Renal cortical epithelial cell (primary cell): Measurements from ENCODE around the gene PCNX4. TPM values are rescaled to one million over a fixed set of nuclear protein-coding genes. Genes with fewer than 3 reads are reported as not detected.

Source experiments
- DNase-seq: peaks from one replicate; pipeline ENCODE4 v3.0.0-alpha.2; 2011; ENCODE audit warnings: low read depth
- total RNA-seq: library from RNA; depleted of rRNA; stranded (reverse); fragments of >200 nt; gene quantifications from 2 replicates; pipeline ENCODE4 v1.2.3, GENCODE V29; 2014

Gene PCNX4
- total RNA-seq, 1 donor from 2014 or later, result 169 TPM

DNA sequence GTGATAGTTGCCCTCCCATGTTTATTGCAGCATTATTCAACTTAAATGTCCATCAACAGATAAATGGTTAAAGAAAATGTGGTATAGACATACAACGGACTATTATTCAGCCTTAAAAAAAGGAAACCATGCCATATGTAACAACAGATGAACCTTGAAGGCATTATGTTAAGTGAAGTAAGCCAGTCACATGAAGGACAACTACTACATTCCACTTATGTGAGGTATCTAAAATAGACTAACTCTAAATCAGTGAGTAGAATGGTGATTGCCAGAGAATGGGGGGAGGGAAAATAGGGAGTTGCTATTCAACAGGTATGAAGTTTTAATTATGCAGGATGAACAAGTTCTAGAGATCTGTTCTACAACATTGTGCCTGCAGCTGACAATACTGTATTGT is 10.1 kb downstream of the PCNX4 start:
- DNase-seq, result peak; percentile 40

DNA sequence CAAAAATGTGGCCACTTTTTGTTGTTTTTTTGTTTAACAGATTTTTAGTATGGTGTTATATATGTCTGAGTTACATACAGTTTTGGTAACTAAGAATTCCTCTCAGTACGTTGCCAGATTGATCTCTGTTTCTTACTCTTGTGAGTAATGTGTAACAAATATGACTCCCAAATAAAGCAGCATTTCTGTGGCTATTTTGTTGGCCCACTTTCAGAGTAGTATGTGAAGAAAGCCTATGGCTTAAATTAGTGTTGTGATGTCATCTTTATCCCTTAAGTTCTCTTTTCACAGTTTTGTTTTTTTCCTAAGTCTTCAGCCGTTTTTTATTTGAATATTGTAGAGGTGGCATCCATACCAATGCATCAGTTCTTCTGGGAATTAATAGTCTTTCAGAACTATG is 10.7 kb downstream of the PCNX4 start:
- no peak for DNase-seq

DNA sequence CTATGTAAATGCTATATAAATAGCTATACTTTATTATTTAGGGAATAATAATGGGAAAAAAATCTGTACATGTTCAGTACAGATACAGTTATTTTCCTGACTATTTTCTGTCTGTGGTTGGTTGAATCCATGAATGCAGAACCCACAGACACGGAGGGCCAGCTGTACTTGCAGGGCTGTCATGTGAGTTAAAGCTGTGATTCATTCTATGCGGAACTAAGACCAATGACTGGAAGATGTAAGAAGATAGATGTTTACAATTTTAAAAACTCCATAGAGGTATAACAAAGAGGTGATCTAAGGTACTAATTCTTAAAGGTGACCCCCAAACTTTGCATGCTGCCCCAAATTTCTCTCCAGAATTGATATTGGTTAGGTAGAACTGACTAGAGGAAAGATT is 14.6 kb downstream of the PCNX4 start:
- peak; percentile 79 for DNase-seq

DNA sequence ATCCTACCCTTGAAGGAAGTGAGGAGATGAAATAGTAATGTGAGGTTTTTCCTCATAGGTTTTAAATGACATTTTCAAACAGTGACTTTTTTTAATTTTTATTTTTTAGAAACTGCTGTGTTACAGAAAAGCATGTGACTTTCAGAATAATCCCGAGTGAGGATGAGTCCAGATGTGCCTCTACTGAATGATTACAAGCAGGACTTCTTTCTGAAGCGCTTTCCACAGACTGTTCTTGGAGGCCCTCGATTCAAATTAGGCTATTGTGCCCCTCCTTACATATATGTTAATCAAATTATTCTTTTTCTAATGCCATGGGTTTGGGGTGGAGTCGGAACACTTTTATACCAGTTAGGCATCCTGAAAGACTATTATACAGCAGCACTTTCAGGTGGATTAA is 15.8 kb downstream of the PCNX4 start:
- DNase-seq, result no peak

DNA sequence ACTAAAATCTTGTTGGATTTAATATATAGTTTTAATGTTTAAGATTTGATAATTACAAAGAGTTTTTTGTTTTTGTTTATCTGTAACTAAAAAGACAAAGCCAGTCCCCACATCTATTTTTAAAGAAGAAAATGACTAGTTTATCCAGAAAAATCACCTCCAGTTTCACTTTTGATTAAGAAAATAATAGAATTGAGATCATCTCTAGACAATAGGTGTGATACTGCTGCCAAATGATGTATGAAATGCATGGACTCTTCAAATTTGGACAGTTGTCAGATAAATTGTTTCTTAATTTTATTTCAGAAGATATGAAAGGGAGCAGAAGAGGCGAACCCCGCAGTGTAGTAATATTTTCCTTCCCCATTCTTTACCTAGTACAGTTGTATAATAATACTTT is 20.0 kb downstream of the PCNX4 start:
- DNase-seq, result no peak

DNA sequence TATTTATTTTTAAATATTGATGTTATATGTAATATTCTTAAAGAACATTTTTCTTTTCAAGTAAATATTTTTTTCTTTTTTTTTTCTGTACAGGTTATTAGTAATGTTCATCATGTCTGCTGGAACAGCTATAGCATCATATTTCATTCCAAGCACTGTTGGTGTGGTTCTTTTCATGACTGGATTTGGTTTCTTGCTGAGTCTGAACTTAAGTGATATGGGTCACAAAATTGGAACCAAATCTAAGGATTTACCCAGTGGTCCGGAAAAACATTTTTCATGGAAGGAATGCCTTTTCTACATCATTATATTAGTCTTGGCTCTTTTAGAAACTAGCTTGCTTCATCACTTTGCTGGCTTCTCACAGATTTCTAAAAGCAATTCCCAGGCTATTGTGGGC is 23.2 kb downstream of the PCNX4 start:
- no peak for DNase-seq

DNA sequence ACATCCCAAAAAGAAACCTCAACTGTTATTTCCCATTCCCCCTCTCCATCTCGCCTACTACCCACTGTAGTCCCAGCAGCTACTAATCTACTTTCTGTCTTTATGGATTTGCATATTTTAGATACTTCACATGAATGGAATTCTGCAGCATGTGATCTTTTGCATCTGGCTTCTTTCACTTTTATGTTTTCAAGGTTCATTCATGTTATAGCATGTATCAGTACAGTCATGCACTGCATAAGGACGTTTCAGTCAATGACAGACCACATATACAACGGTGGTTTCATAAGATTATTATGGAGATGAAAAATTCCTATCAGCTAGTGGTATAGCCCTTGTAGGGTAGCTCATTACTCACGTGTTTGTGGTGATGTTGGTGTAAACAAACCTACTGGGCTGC is 24.5 kb downstream of the PCNX4 start:
- no peak for DNase-seq

DNA sequence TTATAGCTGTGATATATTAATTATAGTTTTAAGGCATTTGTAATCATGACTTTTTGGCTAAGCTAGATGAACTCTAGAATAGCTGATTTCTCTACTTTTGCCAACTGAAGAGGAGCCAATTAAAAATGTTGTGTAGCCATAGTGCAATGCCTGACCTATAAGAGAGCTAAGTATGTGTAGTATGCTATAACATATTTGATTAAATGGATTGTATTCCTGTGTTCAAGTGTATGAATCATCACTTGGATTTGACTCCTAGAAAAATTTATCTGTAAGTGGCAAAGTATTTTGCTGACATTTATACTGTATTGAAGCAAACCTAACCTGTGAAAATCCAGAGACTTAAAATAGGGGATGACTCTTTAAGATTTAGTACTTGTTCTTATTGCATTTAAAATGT is 34.2 kb downstream of the PCNX4 start:
- no peak for DNase-seq

DNA sequence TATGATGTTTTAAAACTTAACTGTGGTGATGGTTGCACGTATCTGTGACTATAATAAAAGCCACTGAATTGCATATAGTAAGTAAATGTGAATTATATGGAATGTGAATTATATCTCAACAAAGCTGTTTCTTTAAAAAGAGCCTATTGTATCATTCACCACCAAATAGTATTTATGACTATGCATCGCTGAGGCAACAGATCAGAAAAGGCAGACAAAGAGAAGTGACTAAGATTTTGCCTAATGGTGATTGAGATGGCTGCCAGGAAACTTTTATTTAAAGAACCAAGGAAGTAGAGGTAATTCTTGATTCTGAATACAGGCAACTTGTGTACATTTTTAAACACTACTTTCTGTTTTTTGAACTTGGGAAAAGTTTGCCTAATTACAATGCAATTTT is 41.8 kb downstream of the PCNX4 start:
- no peak for DNase-seq

DNA sequence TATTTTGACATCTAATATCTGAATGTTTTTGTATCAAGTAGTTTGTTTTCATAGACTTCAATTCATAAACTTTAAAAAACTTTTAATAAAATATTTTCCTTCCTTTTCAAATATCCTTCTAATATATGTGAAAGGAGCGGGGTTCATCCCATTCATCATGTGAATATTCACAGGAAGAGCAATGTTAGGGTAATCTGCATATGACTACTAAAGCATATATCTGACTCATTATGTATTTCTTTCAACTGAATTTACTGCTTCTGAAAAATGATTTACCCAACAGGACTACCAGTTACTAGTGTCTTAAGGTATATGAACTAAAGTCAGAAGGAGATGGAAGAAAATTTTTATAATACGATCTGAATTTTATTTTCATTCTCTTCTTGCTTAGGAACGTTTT is 43.0 kb downstream of the PCNX4 start:
- DNase-seq, result no peak

DNA sequence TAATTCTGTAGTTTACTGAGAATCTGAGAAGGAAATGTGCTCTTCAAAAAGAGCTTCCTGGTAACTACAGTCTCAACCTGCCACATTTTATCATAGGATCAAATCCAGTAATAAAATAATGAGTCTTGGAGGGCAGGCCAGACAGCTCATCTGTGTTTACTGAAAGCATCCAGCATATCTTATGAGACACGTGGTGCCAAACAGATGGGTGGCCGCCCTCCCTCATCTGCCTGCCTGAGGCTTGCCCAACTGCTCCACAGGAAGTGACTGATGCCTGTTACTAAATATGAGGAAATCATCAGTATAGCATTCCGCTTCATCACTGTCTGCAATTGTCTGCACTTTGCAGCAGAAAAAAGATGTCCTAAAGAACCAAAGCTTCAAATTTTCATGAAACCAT is 60.0 kb downstream of the PCNX4 start:
- DNase-seq, result peak; percentile 72

DNA sequence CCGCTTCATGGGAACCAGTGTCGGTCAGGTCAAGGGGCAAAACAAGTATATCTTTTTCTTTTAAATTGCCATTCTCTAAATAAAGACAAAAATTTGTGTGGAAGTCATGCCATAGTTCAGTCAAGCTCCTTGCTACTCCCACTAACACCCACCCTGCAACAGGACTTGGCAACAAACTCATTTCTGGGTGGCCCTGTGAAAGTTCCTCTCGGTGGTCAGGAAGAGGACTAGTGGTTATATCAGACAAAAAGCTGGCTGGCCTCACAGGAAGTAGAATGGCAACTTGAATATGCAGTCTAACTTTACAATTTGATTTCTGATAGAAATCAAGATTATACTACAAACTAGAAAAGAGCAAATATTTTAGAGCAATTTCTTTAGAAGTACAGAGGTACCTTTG is 62.3 kb downstream of the PCNX4 start:
- DNase-seq, result no peak

DNA sequence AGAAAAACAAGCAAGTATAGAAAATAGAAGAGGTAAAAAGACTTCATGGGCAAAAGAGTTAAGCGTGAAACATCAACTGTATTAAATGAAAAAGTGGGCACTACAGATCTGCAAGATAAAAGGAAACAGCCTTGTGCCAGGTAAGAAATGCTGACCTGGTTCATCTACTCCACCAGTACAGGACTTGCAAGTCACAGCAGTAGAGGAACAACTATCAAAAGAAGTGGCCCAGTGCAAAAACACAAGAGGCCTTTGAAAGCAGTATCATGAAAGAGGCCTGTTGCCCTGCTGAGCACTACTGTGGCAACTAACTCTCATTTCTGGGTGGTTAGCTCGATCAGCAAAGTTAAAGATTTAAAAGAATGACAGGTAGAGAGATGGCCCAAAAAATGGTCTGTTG is 62.9 kb downstream of the PCNX4 start:
- no peak for DNase-seq

DNA sequence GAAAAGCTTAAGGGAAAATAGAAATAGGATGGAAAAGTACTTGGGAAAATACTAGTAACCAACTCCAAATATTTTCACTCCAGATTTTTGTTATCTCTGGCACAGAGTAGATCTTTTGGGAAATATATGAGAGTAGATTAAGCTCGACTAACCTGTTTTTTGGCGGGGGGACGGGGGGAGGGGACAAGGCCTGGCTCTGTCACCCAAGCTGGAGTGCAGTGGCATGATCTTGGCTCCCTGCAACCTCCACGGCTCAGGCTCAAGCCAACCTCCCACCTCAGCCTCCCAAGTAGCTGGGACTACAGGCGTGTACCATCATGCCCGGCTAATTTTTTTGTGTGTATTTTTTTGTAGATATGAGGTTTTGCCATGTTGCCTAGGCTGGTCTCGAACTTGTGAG is 68.7 kb downstream of the PCNX4 start:
- no peak for DNase-seq

DNA sequence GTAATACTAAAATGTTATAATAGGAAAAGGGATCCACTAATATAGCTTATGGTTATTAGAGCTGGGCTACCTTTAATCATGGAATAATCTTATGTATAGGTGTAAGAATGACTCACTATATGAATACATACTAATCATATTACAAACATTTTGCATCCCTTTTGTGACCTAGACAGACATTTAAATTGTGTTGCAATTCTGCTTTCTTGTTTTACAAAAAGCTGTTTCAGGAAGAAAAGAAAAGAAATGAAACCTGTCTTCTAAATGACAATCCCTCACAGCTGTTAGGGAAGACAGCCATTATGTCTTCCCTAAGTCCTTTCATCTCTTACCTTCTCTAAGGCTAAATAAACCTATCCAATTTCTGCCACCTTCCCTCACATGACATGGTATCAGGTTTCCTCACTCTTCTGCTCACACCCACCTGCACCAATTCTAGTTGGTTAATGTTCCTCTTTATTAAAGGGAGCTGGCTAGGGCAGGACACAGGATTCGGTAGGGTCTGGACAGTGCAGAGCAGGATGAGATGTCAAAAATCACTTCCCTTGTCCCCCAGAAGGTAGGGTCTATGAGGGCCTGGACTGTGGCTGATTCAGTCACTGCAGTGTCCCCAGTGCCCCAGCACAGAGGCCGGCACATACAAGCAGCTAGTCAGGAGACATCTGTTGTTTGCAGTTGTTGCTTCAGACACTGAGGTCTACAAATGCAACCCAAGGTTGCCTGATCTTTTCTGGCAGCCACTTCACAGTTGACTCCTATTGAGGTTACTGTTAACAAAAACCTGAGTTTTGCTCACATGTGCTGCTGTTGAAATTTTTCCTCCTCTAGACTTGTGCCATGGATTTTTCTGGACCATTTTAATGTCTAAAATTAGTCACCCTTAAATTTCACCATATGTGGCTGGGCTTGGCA is 69.7 kb downstream of the PCNX4 start:
- no peak for DNase-seq

DNA sequence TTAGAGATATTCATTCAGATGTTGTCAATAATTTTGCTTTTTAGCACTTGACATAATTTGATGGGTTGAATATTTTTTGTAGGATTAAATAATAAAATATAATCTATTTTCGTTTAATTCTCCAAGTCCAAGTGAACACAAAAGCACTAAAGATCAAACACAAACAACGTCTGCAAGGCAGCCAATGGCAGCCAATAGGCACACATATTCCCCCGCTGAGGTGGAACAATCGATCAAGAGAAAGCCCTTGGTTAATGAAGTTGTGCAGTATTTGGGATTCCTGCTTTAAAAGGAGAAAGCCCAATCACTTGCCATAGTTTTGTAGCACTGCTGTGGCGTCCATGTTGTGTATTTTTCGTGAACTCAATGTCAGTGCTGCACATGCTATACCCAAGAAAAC is 72.0 kb downstream of the PCNX4 start:
- DNase-seq, result no peak

DNA sequence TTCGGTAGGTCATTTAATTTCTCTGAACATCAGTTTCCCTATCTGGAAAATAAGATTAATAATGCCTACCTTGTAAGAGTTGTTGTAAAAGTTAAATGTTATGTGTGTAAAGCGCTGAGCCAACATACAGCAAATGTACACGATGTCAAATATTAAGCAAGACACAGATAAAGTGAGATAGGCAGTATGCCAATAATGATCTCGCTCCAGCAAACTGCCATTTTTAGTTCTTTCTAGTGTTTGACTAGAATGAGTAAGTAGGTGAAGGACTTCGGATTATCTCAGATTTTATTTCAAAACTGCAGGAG is 72.6 kb downstream of the PCNX4 start:
- no peak for DNase-seq

DNA sequence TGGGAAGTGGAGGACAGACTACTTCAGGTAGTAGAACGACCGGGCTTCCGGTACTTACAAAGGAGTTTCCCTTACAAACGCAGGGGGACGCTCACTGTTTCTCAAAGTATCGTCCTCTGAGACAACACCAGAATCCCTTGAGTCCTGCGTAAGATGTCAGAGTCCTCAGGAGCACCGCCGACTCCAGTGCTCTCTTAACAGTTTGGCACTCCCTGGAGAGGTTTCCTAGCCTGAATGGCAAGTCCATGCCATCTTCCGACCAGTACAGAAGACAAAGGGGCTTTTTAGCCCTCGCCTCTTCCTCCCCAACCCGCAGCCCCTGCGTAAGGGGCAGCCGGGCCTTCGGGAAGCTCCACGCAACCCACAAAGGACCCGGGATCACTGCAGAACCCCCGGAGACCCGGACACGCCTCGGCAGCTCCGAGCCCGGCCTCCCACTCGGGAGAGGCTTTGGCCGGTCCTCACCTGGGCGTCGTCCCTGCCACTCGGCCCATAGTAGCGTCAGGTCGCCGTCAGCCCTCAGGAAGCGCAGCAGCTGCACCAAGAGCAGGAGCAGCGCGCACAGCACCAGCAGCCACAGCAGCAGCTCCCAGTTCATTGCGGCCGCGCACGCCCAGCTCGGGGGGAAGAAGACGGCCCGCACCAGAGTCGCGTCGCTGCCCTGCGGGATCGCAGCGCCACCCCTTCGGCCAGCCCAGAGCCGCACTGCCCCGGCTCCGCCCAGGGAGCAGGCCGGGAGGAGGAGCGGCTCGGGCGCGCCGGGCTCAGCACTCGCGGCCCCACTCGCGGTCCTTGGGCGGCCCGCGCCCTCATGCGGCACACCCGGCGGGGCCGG is 73.2 kb downstream of the PCNX4 start, which contains the start of gene DHRS7:
TSS of gene DHRS7 (minus strand) at position 687 of the 835 bp plus-strand sequence. CDS start at position 598, 89 bp downstream.
- peak; percentile 67 for DNase-seq

DNA sequence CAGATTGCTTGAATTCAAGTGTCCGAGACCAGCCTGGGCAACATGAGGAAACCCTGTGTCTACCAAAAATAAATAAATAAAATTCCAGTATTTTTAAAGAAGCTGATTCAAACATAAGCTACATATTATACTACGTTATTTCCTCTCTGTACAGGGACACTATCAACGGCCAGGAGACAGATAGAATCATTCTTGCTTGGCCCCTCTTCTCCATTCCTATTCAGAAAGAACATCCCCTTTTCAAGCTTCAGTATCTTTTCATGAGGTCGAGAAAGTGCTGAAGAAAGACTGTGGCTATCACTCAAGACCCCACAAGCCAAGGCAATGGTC is 73.8 kb downstream of the PCNX4 start:
- DNase-seq, result no peak

DNA sequence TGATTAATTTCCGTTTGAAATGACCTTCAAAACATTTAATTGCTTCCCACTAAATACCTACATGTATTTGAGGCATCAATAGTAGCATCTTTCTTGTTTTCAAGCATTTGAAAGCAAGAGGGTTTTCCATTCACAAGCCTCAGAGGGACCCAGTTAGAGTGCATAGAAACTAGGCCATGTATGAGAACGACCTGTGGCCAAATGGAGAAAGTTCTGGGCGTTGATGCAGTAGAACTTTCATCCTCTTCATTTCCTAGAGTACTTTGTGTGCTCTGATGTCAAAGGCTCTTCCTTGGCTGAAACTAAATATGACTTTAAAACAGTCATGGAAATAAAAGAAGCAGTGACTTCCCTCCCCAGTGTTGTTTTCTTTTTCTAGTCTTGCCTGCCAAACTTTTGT is 74.4 kb downstream of the PCNX4 start:
- DNase-seq, result no peak

DNA sequence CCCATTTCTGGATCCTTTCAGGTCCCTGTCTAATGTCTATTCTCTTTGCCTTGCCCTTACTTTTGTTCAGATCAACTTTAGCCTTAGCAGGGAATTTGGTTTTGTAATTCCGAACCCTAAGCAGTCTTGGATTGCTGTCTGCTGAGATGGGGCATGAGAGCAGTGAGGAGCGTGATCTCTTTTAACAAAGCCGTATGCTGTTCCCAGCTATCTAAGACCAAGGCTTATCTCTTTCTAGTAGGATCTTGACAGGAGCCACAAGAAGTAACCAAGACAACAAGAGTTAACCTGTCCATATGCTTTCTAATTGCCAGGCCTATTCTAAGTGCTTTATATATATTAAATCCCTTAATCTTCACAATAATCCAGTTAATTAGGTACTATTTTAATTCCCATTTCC is 78.0 kb downstream of the PCNX4 start:
- DNase-seq, result no peak

DNA sequence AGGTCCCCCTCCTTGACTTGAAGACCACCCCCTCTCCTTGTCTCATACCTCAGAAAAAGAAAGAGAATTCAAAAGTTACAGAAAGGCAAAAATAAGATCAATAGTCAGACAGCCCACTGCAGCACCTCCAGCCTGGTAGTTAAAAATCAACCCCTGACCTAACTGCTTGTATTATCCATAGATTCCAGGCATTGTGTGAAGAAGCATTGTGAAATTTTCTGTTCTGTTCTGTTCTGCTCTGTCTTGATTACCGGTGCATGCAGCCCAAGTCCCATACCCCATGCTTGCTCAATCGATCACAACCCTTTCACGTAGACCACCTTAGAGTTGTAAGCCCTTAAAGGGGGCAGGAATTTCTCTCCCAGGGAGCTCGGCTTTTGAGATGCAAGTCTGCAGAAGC is 79.2 kb downstream of the PCNX4 start:
- DNase-seq, result peak; percentile 52

DNA sequence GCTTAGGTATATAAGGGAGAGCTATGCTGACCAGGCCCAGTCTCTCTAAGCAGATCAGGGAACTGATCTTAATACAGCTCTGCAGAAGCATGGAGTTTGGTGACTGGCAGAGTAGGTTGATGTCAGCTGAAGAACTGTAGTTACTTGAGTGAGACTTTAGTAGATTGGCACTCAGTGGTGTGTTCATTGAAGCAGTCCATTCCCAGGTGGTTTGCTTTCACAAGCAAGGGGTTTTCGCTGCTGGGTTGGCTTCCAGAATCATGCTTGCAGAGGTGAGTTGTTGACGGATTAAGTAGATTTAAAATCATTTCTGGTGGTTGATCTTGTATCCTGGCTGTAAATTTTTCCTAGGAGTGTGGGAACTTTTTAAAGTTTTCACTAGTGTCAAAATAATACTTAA is 80.0 kb downstream of the PCNX4 start:
- DNase-seq, result no peak
